Ectodermal cell (in vitro differentiated cells): ENCODE results near the gene RFX4.
A peak's percentile ranks its signal among the peaks of the same experiment; 100 is the strongest.
"Not testable (repeated sequence)": the region's sequence is repeated elsewhere in the genome, so short reads cannot be mapped to it uniquely, and the experiment has no call there.

Experiments
- H3K27ac ChIP-seq: 2 replicates; pipeline ENCODE4 v1.7.0; 2013; ENCODE audit warnings: mild to moderate bottlenecking, low read depth, low read length; ENCODE audit not compliant: insufficient read depth, poor library complexity, severe bottlenecking
- H3K27me3 ChIP-seq: 2 replicates; pipeline ENCODE4 v1.7.0; 2013; ENCODE audit warnings: mild to moderate bottlenecking, low read length; ENCODE audit not compliant: insufficient read depth, control insufficient read depth, poor library complexity, severe bottlenecking
- H3K36me3 ChIP-seq: one replicate; pipeline ENCODE4 v1.7.0; 2013; ENCODE audit warnings: low read length; ENCODE audit not compliant: control insufficient read depth, insufficient read depth
- H3K4me1 ChIP-seq: one replicate; pipeline ENCODE4 v1.7.0; 2013; ENCODE audit warnings: low read length; ENCODE audit not compliant: control insufficient read depth, insufficient read depth
- H3K4me3 ChIP-seq: 2 replicates; pipeline ENCODE4 v1.7.0; 2013; ENCODE audit warnings: low read depth, low read length, control low read depth; ENCODE audit not compliant: insufficient read depth
- H3K9me3 ChIP-seq: 2 replicates; pipeline ENCODE4 v1.7.0; 2013; ENCODE audit warnings: mild to moderate bottlenecking, low read length, moderate library complexity; ENCODE audit not compliant: control insufficient read depth
- WGBS, 2 experiments: methylation state at CpG; one replicate each; pipeline ENCODE4 v1.1.7; 2013; ENCODE audit warnings: missing lambda C conversion rate in 2 of 2; 5-methylcytosine and 5-hydroxymethylcytosine counted together

The RFX4 gene

GRCh38 chr12:106723416-106723815 lies 140.6 kb downstream of the RFX4 start:
- Histone ChIP-seq H3K4me3 (no peak overlapping the region), H3K4me1 (peaks cover 19% of the 10 kb centered on the region), H3K9me3 (no peaks in the 10 kb centered on the region), H3K27ac (peak overlapping the region; percentile 5), H3K36me3 (peaks cover 17% of the 10 kb centered on the region), H3K27me3 (no peaks in the 10 kb centered on the region)
- 90 to 92% methylated on average over 3 of the region's 3 CpGs for WGBS, 2 experiments

GRCh38 chr12:106724116-106724515 lies 141.3 kb downstream of the RFX4 start:
- 82 to 100% methylated on average over 1 of the region's 1 CpG for WGBS, 2 experiments
- H3K9me3 ChIP-seq = no peaks in the 10 kb centered on the region
- no peak overlapping the region for H3K4me3 ChIP-seq
- H3K27ac ChIP-seq = no peak overlapping the region
- peaks cover 17% of the 10 kb centered on the region for H3K36me3 ChIP-seq
- H3K4me1 ChIP-seq = peaks cover 19% of the 10 kb centered on the region
- H3K27me3 ChIP-seq = no peaks in the 10 kb centered on the region

GRCh38 chr12:106724934-106725333 lies 142.1 kb downstream of the RFX4 start:
- H3K9me3 ChIP-seq = no peaks in the 10 kb centered on the region
- H3K4me1 ChIP-seq = peaks cover 19% of the 10 kb centered on the region
- no peaks in the 10 kb centered on the region for H3K27me3 ChIP-seq
- H3K36me3 ChIP-seq = peaks cover 20% of the 10 kb centered on the region
- H3K27ac ChIP-seq = no peak overlapping the region
- 93 to 96% methylated on average over 5 to 6 of the region's 6 CpGs for WGBS, 2 experiments
- H3K4me3 ChIP-seq = no peak overlapping the region

GRCh38 chr12:106726603-106727202 lies 143.9 kb downstream of the RFX4 start:
- WGBS, 2 experiments = 95 to 98% methylated on average over 5 of the region's 5 CpGs
- peaks cover 25% of the 10 kb centered on the region for H3K36me3 ChIP-seq

GRCh38 chr12:106729611-106730010 lies 146.8 kb downstream of the RFX4 start:
- no peaks in the 10 kb centered on the region for H3K27me3 ChIP-seq
- peaks cover 43% of the 10 kb centered on the region for H3K36me3 ChIP-seq
- H3K27ac ChIP-seq = no peak overlapping the region
- H3K4me1 ChIP-seq = no peaks in the 10 kb centered on the region
- WGBS, 2 experiments = 92 to 98% methylated on average over 1 of the region's 1 CpG
- no peaks in the 10 kb centered on the region for H3K9me3 ChIP-seq
- no peak overlapping the region for H3K4me3 ChIP-seq

More at GRCh38 chr12:106726603-106727202, 143.9 kb downstream of the RFX4 start:
- not testable (repeated sequence) for H3K9me3 ChIP-seq, H3K4me3 ChIP-seq, H3K27ac ChIP-seq, H3K27me3 ChIP-seq
- peaks cover 19% of the 10 kb centered on the region for H3K4me1 ChIP-seq

GRCh38 chr12:106732890-106733289 lies 150.1 kb downstream of the RFX4 start:
- H3K4me1 ChIP-seq = peaks cover 7% of the 10 kb centered on the region
- H3K27ac ChIP-seq = no peak overlapping the region
- H3K36me3 ChIP-seq = peaks cover 35% of the 10 kb centered on the region
- no peaks in the 10 kb centered on the region for H3K27me3 ChIP-seq
- no peak overlapping the region for H3K4me3 ChIP-seq
- 94 to 95% methylated on average over 5 of the region's 5 CpGs for WGBS, 2 experiments
- H3K9me3 ChIP-seq = no peaks in the 10 kb centered on the region

- Histone ChIP-seq H3K27me3 (no peaks in the 10 kb centered on the region), H3K9me3 (no peaks in the 10 kb centered on the region), H3K36me3 (peaks cover 30% of the 10 kb centered on the region), H3K4me3 (no peak overlapping the region), H3K27ac (no peak overlapping the region), H3K4me1 (peaks cover 7% of the 10 kb centered on the region)
- 90 to 91% methylated on average over 4 of the region's 4 CpGs for WGBS, 2 experiments
These were observed 150.9 kb downstream of the RFX4 start for GRCh38 chr12:106733660-106734059.

GRCh38 chr12:106736051-106736957 lies 153.5 kb downstream of the RFX4 start:
- no peak overlapping the region for H3K27ac ChIP-seq
- no peaks in the 10 kb centered on the region for H3K27me3 ChIP-seq
- H3K4me1 ChIP-seq = peaks cover 7% of the 10 kb centered on the region
- H3K36me3 ChIP-seq = peaks cover 22% of the 10 kb centered on the region
- H3K4me3 ChIP-seq = no peak overlapping the region
- WGBS, 2 experiments = 84 to 90% methylated on average over 8 to 9 of the region's 9 CpGs
- no peaks in the 10 kb centered on the region for H3K9me3 ChIP-seq

GRCh38 chr12:106739318-106739717 lies 156.5 kb downstream of the RFX4 start:
- Histone ChIP-seq H3K36me3 (peaks cover 3% of the 10 kb centered on the region), H3K27me3 (no peaks in the 10 kb centered on the region), H3K4me1 (peaks cover 31% of the 10 kb centered on the region), H3K9me3 (no peaks in the 10 kb centered on the region), H3K4me3 (no peak overlapping the region), H3K27ac (no peak overlapping the region)
- 91 to 97% methylated on average over 1 to 3 of the region's 4 CpGs for WGBS, 2 experiments

GRCh38 chr12:106739815-106740530 lies 157.2 kb downstream of the RFX4 start:
- whole genome bisulfite sequencing, 2 experiments = 58 to 72% methylated on average over 9 to 10 of the region's 10 CpGs

More at GRCh38 chr12:106739815-106740530, 157.2 kb downstream of the RFX4 start:
- Histone ChIP-seq H3K27ac (no peak overlapping the region), H3K36me3 (peaks cover 3% of the 10 kb centered on the region), H3K27me3 (no peaks in the 10 kb centered on the region), H3K4me3 (no peak overlapping the region), H3K9me3 (no peaks in the 10 kb centered on the region), H3K4me1 (peaks cover 31% of the 10 kb centered on the region)
